ENCODE measurements around the gene IFNA10.
"Not testable (repeated sequence)": the region's sequence is repeated elsewhere in the genome, so short reads cannot be mapped to it uniquely, and the experiment has no call there.

Gene IFNA10

GRCh38 chr9:21207043-21207442 is at the start of gene IFNA10:
Gene IFNA10, minus strand, starts transcription at chr9:21207143. Its CDS starts 46 bp downstream, at chr9:21207097.
- DNase-seq, result not testable (repeated sequence)

GRCh38 chr9:21255538-21256212 is 48.7 kb upstream of the IFNA10 start:
- peak; percentile 73 for DNase-seq

GRCh38 chr9:21252721-21253547 is 46.0 kb upstream of the IFNA10 start:
- DNase-seq, result peak; percentile 78

- no peak for DNase-seq
Observed at GRCh38 chr9:21251638-21252037, 44.7 kb upstream of the IFNA10 start.

GRCh38 chr9:21251190-21251589 is 44.2 kb upstream of the IFNA10 start:
- DNase-seq, result peak; percentile 4

- peak; percentile 69 for DNase-seq
Observed at GRCh38 chr9:21244836-21245235, 37.9 kb upstream of the IFNA10 start.

GRCh38 chr9:21239911-21240310 is 33.0 kb upstream of the IFNA10 start, which contains the start of gene IFNA14:
Gene IFNA14, minus strand, starts transcription at chr9:21240005. Its CDS starts 70 bp downstream, at chr9:21239935.
- no peak for DNase-seq

- DNase-seq, result not testable (repeated sequence)
Observed at GRCh38 chr9:21236360-21236714, 29.4 kb upstream of the IFNA10 start.

- peak; percentile 81 for DNase-seq
Observed at GRCh38 chr9:21235468-21236359, 28.8 kb upstream of the IFNA10 start.

GRCh38 chr9:21234153-21234687 is 27.3 kb upstream of the IFNA10 start:
- DNase-seq, result no peak

GRCh38 chr9:21233258-21233657 is 26.3 kb upstream of the IFNA10 start:
- DNase-seq, result no peak

GRCh38 chr9:21228122-21228521 is 21.2 kb upstream of the IFNA10 start, which contains the start of gene IFNA17:
Gene IFNA17, minus strand, starts transcription at chr9:21228222. Its CDS starts 49 bp downstream, at chr9:21228173.
- DNase-seq, result no peak

- not testable (repeated sequence) for DNase-seq
Observed at GRCh38 chr9:21217211-21217610, 10.3 kb upstream of the IFNA10 start, which contains the start of gene IFNA16. Gene IFNA16, minus strand, starts transcription at chr9:21217311. Its CDS starts 6 bp downstream, at chr9:21217305.

- DNase-seq, result peak; percentile 58
Observed at GRCh38 chr9:21213411-21214326, 6.7 kb upstream of the IFNA10 start.

GRCh38 chr9:21212160-21212559 is 5.2 kb upstream of the IFNA10 start:
- DNase-seq, result not testable (repeated sequence)

- not testable (repeated sequence) for DNase-seq
Observed at GRCh38 chr9:21210782-21211181, 3.8 kb upstream of the IFNA10 start.

GRCh38 chr9:21210311-21210710 is 3.4 kb upstream of the IFNA10 start:
- no peak for DNase-seq

- DNase-seq, result peak; percentile 4
Observed at GRCh38 chr9:21205204-21205603, 1.7 kb downstream of the IFNA10 start.

- DNase-seq, result not testable (repeated sequence)
Observed at GRCh38 chr9:21202105-21202504, 4.8 kb downstream of the IFNA10 start, which contains the start of gene IFNA7. Gene IFNA7, minus strand, starts transcription at chr9:21202205. Its CDS starts 40 bp downstream, at chr9:21202165.

- DNase-seq, result peak; percentile 74
Observed at GRCh38 chr9:21194867-21195776, 11.8 kb downstream of the IFNA10 start.
